GM18499 (cell line): ENCODE data around the gene UGT1A8.

ENCODE experiments used
- ATAC-seq: cut with Tn5 transposase; IDR thresholded peaks from one replicate; pipeline ENCODE4 v1.9.1; 2021; ENCODE audit warnings: moderate number of reproducible peaks; ENCODE audit not compliant: insufficient read depth, unreplicated experiment

The UGT1A8 gene

DNA sequence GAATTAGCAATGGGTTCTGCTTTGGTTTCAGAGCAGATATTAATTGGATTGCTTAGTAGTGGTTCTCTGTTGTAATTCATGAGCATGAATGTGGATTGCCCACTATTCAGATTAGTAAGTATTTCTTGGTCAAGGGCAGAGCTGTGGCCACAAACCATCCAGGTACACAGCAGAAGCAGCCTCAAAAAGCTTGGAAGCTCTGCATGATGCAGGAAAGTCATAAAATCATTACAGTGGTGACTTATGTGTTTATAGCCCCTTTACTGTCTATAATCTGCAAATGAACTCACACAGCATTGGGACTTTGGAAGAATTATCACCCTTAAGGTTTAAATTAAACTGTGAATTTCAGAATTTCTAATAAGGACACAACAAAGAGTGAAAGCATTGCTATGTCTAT, 140.7 kb downstream of the UGT1A8 start:
- ATAC-seq: no peak

DNA sequence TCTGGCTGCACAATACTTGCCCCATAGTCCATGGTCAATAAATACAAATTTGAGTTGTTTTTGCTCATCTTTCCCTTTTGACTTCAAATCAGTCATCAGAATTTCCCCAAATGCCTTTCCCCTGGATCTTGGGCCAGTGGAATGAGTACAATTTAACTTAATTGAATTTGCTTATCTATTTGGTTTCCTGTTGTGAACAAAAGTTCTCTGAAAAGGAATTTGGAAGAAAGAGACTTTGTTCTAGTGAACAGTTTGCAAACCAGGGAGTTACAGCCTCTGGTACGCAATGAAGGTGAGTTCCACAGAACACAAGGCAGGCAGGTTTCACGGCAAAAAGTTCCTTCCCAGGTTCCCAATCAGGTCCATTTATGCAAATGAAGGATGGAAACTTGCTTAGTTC, 141.4 kb downstream of the UGT1A8 start:
- ATAC-seq: no peak

- ATAC-seq: no peak
These were observed 142.6 kb downstream of the UGT1A8 start, which contains the start of gene UGT1A1 for GRCh38 chr2:233760043-233760442. TSS of gene UGT1A1 (plus strand) at chr2:233760270. CDS start at chr2:233760288, 18 bp downstream.

GRCh38 chr2:233761040-233761769, 143.8 kb downstream of the UGT1A8 start:
- ATAC-seq: no peak

DNA sequence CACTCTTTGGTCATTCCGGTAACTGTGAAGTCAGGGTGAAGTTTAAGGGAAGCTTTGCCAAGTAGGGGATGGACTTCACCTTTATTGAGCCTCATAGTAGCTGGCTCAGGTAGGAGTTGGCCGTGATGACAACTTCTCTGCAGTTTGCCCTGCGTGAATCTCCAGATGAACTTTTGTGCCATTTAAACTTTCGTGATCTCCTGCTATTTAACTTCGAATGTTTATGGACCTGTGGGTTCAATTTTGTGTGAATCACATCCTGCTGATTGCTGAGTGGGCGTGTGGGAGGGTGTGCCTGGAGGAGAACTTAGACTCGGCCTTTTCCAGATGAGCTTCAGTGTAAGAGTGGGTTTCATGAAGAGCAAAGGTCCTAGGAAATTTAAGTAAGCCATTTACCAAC, 146.8 kb downstream of the UGT1A8 start:
- no peak for ATAC-seq

DNA sequence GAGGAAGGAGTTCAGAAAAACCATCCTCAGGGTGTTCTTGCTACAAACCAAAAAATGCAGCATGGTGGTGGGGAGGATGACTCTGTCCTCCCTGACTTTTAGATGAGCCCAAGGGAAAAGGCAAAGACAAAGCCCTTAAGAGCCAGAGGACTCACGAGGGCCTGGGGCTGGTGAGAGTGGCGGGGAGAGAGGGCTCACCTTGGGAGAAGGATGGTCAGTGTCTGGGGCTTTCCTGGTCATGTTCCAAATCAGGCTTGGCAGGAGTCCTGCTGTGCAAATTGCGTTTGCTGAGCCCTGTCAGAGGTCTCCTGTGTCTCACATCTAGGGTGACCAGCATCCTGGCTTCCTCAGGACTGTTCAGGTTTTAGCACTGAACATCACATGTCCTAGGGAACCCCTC, 147.3 kb downstream of the UGT1A8 start:
- no peak for ATAC-seq

GRCh38 chr2:233766416-233766815, 149.0 kb downstream of the UGT1A8 start:
- no peak for ATAC-seq

DNA sequence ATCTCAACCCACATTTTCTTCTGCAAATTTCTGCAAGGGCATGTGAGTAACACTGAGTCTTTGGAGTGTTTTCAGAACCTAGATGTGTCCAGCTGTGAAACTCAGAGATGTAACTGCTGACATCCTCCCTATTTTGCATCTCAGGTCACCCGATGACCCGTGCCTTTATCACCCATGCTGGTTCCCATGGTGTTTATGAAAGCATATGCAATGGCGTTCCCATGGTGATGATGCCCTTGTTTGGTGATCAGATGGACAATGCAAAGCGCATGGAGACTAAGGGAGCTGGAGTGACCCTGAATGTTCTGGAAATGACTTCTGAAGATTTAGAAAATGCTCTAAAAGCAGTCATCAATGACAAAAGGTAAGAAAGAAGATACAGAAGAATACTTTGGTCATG, 150.6 kb downstream of the UGT1A8 start:
- no peak for ATAC-seq

DNA sequence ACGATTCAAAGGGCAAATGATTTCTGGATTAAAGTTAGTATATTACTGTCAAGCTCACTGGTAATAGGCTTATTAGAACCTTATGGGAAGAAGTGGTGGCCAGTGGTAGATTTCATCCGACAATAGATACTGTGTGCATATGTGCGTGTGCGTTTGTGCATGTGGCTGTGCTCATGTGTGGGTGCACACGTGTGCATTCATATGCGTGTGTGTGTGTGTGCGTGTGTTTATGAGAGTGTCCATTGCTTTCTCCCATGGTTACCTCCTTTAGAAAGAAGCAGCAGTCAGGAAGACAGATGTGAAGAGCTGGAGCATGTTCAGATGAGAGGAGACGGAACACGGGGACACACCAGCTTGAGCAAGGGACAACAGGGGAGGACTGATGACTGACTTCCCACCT, 151.8 kb downstream of the UGT1A8 start:
- ATAC-seq: no peak

- ATAC-seq: no peak
These were observed 154.7 kb downstream of the UGT1A8 start for GRCh38 chr2:233772153-233772552.

GRCh38 chr2:233772583-233772982, 155.2 kb downstream of the UGT1A8 start:
- no peak for ATAC-seq

- no peak for ATAC-seq
These were observed 156.4 kb downstream of the UGT1A8 start for GRCh38 chr2:233773854-233774253.

DNA sequence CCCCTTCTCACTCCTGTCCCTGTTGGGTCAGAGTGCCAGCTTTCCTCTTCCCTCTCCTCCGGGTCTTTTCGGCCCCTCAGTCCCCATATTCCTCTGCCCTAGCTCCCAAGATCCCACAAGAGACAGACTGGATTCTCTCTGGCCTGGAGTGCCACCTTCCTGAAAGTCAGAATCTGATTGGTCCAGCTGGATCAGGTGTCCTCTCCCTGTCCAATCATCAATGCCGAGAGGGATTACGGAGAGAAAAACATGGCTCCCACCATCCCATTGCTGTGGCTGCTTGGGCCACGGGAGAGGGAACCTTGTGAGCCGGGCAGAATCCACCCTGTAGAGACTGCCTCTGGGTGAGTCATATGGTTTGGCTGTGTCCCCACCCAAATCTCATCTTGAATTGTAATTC, 158.0 kb downstream of the UGT1A8 start:
- ATAC-seq: no peak

- no peak for ATAC-seq
These were observed 160.6 kb downstream of the UGT1A8 start, which contains the start of gene MROH2A for GRCh38 chr2:233778030-233778429. TSS of gene MROH2A (plus strand) at chr2:233778330. CDS start at chr2:233779359, 1,029 bp downstream.

DNA sequence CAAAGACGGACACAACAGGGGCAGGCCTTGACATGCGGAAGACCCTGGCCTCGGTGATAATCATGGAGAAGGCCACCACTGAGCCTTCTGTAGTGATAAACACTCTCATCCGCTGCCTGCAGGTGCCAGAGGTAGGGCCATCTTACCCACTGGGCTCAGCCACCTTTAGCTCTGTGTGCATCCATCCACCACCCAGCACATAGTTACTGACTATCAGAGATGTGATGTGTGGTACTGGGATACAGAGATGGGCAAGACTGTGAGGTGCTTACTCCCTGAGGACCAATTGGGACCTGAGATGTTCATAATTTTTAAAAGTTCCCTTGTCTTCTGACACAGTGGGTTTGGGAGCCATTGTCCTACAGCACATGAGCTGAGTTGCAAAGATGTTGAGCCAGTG, 162.3 kb downstream of the UGT1A8 start:
- no peak for ATAC-seq

DNA sequence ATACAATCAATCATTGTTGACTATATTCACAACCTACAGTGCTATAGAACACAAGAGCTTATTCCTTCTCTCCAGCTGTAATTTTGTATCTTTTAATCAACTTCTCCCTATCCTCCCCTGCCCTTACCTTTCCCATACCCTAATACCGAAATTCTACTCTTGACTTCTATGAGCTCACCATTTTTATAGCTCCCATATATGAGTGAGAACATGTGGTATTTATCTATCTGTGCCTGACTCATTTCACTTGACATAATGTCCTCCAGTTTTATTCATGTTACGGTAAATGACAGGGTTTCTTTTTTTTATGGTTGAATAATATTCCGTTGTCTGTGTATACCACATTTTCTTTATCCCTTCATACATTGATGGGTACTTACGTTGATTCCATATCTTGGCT, 163.3 kb downstream of the UGT1A8 start:
- ATAC-seq: no peak

- ATAC-seq: no peak
These were observed 172.1 kb downstream of the UGT1A8 start for GRCh38 chr2:233789554-233789953.

DNA sequence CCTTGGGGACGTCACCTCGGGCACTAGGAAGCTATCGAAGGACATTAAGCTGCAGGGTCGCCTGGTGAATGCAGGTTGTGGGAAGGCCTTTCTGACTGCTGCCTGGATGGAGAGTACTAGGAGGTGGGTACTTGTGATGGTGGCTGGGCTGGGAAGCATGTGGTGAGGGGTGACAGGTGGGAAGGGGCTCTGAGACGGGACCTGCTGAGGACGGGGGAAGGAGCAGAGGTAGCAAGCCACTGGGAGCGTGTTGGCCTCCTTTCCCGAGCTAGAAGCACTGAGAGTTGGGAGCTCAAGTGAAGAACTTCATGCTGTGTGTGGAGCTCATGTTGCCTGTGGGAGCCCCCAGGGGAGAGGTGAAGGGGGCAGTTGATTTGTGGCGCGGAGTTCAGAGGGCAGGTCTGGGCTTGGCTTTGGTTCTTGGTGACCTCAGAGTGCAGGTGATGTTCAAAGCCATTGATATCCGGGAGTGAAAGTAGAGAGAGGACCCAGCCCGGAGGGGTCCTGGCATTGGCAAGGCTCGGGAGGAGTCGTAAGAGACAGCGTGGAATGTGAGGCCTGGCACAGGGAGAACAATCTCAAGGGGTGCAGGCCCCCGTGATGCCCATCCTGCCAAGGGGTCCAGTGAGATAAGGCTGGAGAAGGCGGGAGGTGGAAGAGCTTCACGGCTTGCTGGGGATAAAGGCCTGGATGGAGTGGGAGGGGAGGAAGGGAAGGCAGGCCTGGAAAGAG, 173.9 kb downstream of the UGT1A8 start:
- no peak for ATAC-seq

GRCh38 chr2:233791883-233792329, 174.5 kb downstream of the UGT1A8 start:
- ATAC-seq: no peak

- ATAC-seq: no peak
These were observed 175.3 kb downstream of the UGT1A8 start for GRCh38 chr2:233792720-233793119.

DNA sequence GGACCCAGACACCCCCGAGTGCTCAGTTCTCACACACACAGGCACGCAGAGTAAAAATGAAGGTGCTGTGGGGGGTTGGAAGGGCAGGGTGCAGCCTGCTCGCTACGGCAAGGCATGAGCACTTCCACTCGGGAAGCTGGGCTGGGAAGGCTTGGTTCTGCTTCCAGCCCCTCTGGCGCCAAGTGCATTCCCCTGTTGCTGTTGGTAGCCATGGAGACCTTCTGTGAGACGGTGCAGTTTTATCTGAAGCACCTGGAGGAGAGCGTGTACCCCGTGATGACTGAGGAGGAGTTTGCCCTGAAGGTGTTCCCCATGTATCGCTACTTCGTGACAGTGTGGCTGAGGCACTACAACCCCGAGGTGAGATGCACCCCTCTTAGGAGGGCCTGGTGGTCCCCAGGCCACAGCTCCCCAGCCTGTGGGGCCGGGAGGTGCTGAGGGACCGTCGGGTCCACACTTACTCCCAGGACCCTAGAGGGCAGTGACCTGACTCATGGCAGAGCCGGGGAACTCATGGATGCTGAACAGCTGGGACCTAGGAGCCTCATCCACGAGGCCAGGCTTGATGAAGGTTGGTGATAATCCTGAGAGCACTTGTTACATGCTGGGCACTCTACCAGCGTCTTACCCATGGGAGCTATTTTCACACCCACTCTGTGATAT, 176.2 kb downstream of the UGT1A8 start:
- no peak for ATAC-seq
